Neutrophil (primary cell): Measurements from ENCODE around the gene ATXN1.
A peak's percentile ranks its signal among the peaks of the same experiment; 100 is the strongest.

Source experiments
- H3K27ac ChIP-seq: fragments of 200-600 bp; sonication (generic); 2 replicates; pipeline ENCODE4 v1.5.1; 2016; ENCODE audit warnings: mild to moderate bottlenecking, moderate library complexity
- H3K27me3 ChIP-seq: fragments of 200-600 bp; sonication (generic); 2 replicates; pipeline ENCODE4 v1.6.0; 2016; ENCODE audit warnings: mild to moderate bottlenecking
- H3K36me3 ChIP-seq: fragments of 200-600 bp; sonication (generic); 2 replicates; pipeline ENCODE4 v1.5.1; 2017
- H3K4me1 ChIP-seq, 2 experiments: fragments of 200-600 bp in 1 of 2; sonication (generic) in 1 of 2; 1 replicate in 1 of 2; 2 replicates in 1 of 2; pipeline versions ENCODE4 v1.5.1 to v1.6.1; 2013 to 2016; ENCODE audit warnings: low read depth in 1 of 2, low read length in 1 of 2, mild to moderate bottlenecking in 1 of 2, moderate library complexity in 1 of 2; ENCODE audit not compliant: control insufficient read depth in 1 of 2, insufficient read depth in 1 of 2
- H3K4me3 ChIP-seq, 2 experiments: fragments of 200-600 bp in 1 of 2; sonication (generic) in 1 of 2; 1 replicate in 1 of 2; 2 replicates in 1 of 2; pipeline ENCODE4 v1.5.1; 2013 to 2016; ENCODE audit warnings: low read depth in 1 of 2, low read length in 1 of 2, mild to moderate bottlenecking in 1 of 2, moderate library complexity in 1 of 2
- H3K9me3 ChIP-seq: fragments of 200-600 bp; sonication (generic); 2 replicates; pipeline ENCODE4 v1.5.1; 2016
- TF ChIP-seq, protein P1 (sequence below): fragments of 200-600 bp; sonication (generic); IDR thresholded peaks from 2 replicates; pipeline ENCODE4 v1.5.1; 2016; ENCODE audit warnings: antibody characterized with exemption

ATXN1 gene

DNA sequence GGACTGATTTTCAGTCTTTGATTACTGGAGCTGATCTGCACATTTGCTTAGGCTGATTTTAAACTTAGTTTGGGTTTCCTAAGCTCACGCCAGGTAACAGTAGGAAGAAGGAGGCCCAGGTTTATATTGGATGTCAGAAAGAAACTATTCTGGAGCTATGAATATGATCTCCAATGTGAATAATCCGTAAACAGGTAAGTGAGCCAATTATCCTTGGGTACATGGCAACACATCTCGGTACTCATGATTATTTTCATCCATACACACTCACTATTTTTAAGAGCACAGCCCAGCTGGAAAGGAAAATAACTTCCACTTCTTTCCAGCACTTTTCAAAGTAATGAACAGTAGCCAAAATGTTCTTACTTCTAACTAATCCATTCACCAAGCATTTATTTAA, 7.0 kb downstream of the ATXN1 start:
- Histone ChIP-seq H3K9me3 (no peaks in the 10 kb centered on the region), H3K27ac (peak overlapping the region; percentile 50), H3K27me3 (no peaks in the 10 kb centered on the region), H3K4me1 (peaks cover 80 to 92% of the 10 kb centered on the region in 2 experiments), H3K36me3 (no peaks in the 10 kb centered on the region), H3K4me3 (no peak overlapping the region)
- TF ChIP-seq, protein P1, sequence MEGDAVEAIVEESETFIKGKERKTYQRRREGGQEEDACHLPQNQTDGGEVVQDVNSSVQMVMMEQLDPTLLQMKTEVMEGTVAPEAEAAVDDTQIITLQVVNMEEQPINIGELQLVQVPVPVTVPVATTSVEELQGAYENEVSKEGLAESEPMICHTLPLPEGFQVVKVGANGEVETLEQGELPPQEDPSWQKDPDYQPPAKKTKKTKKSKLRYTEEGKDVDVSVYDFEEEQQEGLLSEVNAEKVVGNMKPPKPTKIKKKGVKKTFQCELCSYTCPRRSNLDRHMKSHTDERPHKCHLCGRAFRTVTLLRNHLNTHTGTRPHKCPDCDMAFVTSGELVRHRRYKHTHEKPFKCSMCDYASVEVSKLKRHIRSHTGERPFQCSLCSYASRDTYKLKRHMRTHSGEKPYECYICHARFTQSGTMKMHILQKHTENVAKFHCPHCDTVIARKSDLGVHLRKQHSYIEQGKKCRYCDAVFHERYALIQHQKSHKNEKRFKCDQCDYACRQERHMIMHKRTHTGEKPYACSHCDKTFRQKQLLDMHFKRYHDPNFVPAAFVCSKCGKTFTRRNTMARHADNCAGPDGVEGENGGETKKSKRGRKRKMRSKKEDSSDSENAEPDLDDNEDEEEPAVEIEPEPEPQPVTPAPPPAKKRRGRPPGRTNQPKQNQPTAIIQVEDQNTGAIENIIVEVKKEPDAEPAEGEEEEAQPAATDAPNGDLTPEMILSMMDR, result no peak

DNA sequence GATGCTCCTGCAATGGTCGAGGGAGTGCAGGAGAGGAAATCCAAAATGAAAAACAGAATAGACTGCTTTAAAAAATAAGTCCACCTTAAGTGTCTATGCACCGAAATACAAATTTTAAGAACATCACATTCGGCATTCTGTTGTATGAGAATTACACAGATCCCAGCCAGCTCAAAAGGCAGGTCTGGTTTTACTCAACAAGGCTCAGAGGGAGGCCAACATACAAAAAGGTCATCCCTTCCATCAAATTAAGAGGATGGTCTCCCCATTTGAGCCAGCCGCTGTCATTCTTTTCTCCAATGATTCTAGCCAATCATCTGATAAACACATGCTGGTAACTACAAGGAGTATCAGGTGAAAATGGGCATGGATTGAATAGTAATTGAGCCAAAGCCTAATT, 7.9 kb downstream of the ATXN1 start:
- H3K27me3 ChIP-seq, result no peaks in the 10 kb centered on the region
- H3K27ac ChIP-seq, result peak overlapping the region; percentile 80
- TF ChIP-seq, protein P1, result no peak
- peak overlapping the region in 1 of 2 experiments; percentile 34 for H3K4me3 ChIP-seq
- H3K4me1 ChIP-seq, result peaks cover 71 to 87% of the 10 kb centered on the region in 2 experiments
- H3K36me3 ChIP-seq, result no peaks in the 10 kb centered on the region
- no peaks in the 10 kb centered on the region for H3K9me3 ChIP-seq

DNA sequence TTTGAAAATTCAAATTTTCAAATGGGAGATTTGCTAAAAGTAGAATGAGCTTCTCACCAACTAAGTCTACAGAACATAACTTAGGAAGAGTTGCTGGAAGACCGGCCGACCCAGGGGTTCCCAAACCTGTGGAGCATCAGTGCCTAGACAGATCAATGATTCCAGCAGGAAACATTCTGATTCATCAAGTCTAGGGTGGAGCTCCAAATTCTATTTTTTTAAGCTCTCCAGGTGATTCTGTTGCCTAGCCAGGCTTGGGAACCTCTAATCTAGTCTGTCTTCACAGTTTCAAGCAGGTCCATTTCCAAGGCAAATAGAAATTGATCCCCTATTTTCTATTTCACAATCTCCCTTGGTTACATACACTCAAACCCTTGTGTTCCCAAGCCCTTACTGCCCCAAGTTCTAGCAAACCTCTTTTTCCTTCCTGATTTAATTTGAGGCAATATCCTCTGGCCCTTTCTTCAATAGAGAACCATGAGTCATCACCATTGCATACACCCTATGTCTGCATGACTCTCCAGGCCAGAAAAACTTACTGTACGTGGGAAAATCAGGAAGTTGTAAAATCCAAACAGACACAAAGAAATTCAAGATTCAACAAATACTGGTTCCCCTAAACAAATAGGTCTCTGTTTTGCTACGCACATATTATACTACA, 8.9 kb downstream of the ATXN1 start:
- peak overlapping the region; percentile 12 to 34 for H3K4me3 ChIP-seq
- peaks cover 61 to 77% of the 10 kb centered on the region in 2 experiments for H3K4me1 ChIP-seq
- H3K36me3 ChIP-seq, result peaks cover 4% of the 10 kb centered on the region
- H3K9me3 ChIP-seq, result no peaks in the 10 kb centered on the region
- no peaks in the 10 kb centered on the region for H3K27me3 ChIP-seq
- peak overlapping the region; percentile 80 for H3K27ac ChIP-seq
- TF ChIP-seq, protein P1, result no peak

DNA sequence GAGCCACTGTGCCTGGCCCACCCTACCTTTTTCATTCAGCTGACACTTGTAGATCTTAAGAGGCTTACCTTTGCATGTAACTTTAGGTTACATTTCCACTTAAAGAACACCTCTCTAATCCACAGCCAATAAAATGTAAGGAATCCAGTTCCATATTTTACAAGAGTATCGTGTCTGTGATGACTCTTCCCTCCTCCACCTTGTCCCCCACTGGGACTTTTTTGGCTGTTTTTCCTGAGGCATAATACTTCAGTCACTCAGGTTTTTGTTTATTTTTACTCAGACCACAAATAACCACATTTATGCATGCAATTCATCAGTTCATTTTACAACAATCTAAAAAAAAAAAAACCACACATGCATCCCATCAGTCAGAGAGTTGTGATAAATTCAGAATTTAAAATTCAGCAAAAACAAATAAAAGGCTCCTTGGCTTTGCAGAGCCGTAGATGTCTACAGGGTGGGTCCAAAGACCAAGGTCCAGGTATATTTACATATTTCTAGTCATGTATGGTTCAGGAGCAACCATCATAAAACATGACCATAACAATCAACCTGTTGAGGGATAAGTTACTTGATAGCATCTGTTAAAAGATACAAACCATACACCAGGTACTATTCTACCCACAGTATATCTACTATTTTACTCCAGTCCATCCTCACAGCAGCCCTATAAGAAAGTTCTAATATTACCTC, 9.9 kb downstream of the ATXN1 start:
- H3K4me3 ChIP-seq, result peak overlapping the region in 1 of 2 experiments; percentile 34
- H3K9me3 ChIP-seq, result no peaks in the 10 kb centered on the region
- no peaks in the 10 kb centered on the region for H3K27me3 ChIP-seq
- TF ChIP-seq, protein P1, result no peak
- peaks cover 52 to 68% of the 10 kb centered on the region in 2 experiments for H3K4me1 ChIP-seq
- peaks cover 12% of the 10 kb centered on the region for H3K36me3 ChIP-seq
- peak overlapping the region; percentile 80 for H3K27ac ChIP-seq

DNA sequence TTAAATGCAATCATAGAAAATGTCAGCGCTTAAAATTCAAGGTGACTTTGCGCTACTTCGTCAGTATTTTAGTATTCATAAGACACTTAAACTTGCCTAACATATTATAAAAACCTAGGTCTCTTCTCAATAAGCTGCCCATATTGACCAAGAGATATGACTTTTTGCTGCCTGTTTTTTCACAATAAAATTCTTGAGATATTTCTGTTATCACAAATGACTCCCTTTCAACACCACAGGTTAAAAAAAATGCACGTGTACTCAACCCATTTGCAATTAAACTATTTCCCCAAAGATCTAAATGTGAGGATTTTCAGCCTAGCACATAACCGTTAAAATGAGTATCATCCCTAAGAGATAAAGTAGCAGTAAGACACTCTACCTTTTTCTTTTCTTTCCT, 10.7 kb downstream of the ATXN1 start:
- Histone ChIP-seq H3K9me3 (no peaks in the 10 kb centered on the region), H3K4me3 (no peak overlapping the region), H3K36me3 (peaks cover 12% of the 10 kb centered on the region), H3K27ac (no peak overlapping the region), H3K4me1 (peaks cover 44 to 60% of the 10 kb centered on the region in 2 experiments), H3K27me3 (no peaks in the 10 kb centered on the region)
- TF ChIP-seq, protein P1, result no peak
